Glomerular visceral epithelial cell (primary cell): ENCODE results near the gene ATG4B.
"Not testable (repeated sequence)": the region's sequence is repeated elsewhere in the genome, so short reads cannot be mapped to it uniquely, and the experiment has no call there.

ENCODE experiments used
- DNase-seq: peaks from one replicate; pipeline ENCODE4 v3.0.0-alpha.2; 2016; ENCODE audit errors: extremely low spot score

The ATG4B gene

DNA sequence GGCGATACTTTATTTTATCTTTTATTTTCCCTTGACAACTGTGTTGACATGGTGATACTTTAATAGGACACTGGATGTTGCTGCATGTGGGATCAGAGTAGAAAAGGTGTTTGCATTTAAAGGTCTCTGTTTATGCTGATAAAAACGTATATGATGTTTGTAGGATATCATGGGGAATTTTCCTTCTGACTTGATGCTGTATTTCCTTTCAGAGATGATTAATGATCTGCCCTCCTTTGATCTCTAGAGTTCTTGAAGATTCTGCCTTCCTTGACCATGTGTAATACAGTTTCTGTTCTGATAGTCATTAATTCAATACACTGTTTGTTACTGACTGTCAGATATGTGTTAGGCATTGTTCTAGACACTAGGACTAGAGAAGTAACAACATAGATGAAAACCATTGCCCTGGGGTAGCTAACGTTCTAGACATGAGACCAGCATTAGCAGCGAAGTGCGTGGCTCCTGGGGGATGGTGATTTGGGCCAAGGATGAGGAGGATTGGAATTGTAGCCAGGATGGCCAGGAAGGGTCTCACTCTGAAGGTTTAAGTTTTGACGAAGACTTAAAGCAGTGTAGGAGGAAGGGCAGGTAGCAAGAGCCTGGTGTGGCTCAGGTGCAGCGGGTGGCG, 2.8 kb downstream of the ATG4B start:
- DNase-seq, result no peak

DNA sequence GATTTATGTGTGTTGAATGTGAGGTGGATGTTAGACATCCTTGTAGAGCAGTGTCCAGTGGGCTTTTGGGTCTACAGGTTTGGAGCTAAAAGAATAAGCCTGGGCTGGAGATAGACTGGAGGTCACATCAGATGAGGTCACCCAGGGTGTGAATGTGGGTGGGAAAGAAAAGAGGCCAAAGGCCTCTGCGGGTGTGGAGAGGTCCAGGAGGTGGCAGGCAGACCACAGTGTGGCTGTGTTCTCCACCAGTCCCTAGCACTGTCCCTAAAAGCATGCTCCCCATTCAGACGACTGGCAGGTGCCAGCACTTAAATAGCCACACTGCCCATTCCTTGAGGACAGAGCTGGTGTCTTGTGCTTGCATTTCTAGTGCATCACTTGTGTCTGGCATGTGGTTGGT, 4.1 kb downstream of the ATG4B start:
- no peak for DNase-seq

GRCh38 chr2:241645056-241645914, 7.8 kb downstream of the ATG4B start:
- DNase-seq, result no peak

DNA sequence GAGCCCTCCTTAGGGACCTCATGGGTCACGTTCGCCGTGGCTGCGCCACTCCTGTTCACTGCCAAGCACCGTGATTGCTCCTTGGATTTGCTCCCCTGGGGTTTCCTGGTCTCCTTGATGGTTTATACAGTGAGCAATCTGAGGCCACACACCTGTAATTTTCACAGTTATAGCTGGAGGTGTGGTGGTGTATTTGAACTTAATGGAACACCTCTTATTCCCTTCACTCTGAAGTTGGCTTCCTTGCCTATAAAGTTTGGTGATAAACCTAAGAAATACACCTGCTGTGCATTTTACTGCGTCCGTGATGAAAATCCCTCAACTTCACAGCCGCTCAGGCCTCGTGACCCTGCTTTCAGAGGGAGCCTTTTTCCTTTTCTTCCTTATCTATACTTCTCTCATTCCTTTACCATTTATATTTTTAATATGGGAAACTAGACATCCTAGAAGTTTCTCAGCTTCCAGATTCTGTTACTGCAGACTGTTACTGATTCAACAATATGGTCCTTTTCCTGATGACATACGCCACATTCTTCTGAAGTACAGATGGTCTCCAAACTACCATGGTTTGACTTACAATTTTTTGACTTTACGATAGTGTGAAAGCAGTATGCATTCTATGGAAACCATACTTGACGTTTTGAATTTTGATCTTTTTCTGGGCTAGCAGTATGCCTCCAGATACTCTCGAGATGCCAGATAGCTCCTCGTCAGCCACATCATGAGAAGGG, 8.6 kb downstream of the ATG4B start:
- DNase-seq, result no peak

- DNase-seq, result no peak
These were observed 11.0 kb downstream of the ATG4B start for GRCh38 chr2:241648453-241648852.

- DNase-seq, result no peak
These were observed 11.9 kb downstream of the ATG4B start for GRCh38 chr2:241649404-241649803.

DNA sequence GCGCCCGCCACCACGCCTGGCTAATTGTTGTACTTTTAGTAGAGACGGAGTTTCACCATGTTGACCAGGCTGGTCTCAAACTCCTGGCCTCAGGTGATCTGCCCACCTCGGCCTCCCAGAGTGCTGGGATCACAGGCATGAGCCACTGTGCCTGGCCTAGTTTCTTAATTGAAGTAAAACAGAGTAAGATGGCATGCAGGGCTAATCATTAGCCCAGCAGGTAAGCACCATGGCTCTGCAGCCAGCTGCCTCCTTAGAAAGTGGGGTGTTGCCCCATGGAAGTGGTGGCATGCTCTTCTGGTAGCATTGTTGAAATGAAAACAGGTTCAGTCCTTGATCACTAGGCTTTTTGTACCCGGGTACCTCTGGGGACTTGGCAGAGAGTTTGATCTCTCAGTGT, 12.4 kb downstream of the ATG4B start:
- no peak for DNase-seq

DNA sequence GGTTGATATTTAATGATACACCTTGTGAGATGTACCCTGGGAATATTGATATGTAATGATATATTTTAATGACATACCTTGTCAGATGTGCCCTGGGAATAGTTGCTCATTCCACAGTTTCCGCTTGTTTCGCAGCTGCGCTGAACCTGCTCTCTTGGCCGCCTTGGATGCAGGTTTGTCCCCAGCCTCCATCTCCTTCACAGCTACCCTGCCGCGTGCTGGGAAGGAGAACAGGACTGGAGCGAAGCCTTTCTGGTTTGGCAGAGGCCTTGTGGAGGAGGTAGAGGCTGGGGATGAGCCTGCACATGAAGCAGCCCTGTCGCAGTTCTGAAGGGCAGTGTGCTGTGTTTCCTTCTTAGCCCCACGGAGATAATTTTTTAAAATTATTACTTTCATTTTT, 14.6 kb downstream of the ATG4B start:
- DNase-seq, result no peak

DNA sequence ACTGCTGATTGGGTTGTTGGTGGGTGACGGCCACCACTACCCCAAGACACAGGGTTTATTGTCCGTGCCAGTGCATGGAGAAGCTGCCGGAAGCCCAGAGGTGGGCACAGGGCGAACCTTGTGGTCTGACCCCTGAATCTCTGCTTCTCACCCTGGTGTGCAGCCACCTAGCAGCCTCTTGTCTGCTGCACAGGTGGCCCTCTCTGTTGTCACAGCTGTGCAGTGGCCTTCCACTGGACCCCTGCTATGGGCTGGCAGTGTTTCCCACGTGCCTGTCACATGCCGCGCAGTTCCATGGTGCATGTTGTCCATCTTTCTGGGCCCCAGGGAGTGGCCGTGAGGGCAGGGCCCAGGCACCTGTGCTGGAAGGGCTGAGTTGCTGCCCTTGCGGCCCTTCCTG, 15.2 kb downstream of the ATG4B start:
- DNase-seq, result no peak

DNA sequence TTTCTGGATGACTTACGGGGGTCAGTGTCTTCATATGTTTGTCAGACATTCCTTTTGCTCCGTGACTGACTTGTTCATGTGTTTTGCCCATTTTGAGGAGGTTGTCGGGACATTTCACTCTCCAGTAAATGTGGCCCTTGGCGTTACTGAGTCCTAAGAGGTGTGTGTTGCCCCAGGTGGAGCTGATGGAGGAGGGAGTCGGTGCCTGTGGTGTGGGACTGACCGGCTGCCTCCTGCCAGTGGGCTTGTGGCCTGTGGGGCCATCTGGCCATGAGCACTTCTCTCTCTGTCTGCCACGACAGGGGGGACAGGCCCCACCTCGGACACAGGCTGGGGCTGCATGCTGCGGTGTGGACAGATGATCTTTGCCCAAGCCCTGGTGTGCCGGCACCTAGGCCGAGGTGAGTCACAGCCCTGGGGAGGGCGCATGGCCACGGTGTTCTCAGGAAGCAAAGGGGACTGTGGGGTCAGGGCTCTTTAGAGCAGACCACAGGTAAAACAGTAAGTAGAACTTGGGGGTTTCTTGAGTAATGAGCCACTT, 15.8 kb downstream of the ATG4B start:
- DNase-seq, result no peak

DNA sequence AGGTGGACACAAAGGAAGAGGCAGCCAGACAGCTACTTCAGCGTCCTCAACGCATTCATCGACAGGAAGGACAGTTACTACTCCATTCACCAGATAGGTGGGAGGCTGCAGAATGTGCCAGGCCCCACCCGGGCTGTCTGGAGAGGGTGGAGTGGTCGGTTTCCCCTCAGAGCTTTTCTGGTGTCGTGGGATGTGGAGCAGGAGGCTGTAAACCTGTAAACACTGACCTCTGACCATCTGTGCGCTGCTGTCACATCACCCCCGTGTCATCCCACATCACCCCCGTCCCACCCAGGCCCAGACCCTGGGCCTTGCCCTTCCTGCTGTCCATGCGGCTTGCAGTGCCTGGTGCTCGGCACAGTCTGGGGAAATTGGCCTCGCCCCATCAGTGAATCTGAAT, 17.1 kb downstream of the ATG4B start:
- no peak for DNase-seq

- no peak for DNase-seq
These were observed 18.2 kb downstream of the ATG4B start for GRCh38 chr2:241655516-241656189.

- no peak for DNase-seq
These were observed 18.8 kb downstream of the ATG4B start for GRCh38 chr2:241656190-241656741.

DNA sequence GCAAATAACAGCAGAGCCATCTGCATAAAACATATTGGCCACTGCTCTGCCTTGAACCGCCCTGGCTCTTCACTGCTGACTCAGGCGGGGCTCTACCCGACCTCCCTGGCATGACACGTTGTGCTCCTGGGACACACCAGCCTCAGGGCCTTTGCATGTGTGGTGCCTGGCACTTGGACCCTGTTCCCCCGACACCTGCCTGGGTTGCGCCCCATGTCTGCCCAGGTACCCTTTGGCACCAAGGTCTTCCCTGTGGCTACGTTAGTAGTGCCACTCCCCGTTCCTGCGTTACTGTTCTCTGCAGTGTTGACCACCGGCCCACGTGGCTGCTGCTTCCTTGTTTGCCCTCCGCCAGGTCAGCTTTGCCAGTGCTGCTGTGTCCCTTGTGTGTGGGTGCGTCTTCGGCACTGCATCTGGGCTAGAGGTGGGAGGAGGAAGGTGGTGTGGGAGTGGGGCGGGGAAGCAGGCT, 20.3 kb downstream of the ATG4B start:
- no peak for DNase-seq

GRCh38 chr2:241658296-241658695, 20.8 kb downstream of the ATG4B start:
- DNase-seq, result no peak

- DNase-seq, result peak; percentile 59
These were observed 21.8 kb downstream of the ATG4B start for GRCh38 chr2:241659150-241659739.

GRCh38 chr2:241660593-241661213, 23.2 kb downstream of the ATG4B start:
- DNase-seq, result no peak

- not testable (repeated sequence) for DNase-seq
These were observed 25.2 kb downstream of the ATG4B start for GRCh38 chr2:241662731-241663130.

DNA sequence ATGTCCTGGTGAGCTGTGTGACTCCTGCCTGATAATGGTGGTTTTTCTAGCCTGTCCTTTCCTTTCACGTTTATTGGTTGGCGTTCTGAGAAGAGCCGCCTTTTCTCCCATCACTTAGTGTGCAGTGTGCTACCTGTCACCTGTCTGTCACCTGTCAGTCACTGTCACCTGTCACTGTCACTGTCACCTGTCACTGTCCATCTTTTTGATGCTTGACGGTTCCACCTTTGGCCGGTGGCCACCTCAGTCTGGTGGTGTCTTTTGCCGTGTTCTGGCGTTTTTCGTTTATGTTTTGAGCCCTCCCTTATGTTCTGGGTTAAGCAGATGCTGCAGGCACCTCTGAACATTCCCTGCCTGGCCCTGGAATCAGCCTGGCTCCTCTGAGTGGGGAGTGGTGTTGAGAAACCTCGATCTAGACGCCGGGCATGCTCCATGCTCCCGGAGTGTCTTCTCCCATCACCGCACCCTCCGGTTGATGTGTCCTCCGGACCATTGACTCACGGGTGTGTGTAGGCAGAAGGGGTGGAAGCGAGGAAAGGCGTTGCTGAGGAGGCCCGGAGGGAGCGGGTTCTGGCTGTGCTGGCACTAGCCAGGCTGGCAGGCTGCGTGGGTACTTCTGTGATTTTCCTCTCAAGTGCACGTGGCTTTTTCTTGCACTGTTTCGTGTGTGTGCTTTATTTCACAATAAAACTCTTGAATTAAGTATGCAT, 28.4 kb downstream of the ATG4B start:
- no peak for DNase-seq
